ENCODE results near the gene NTM.

DNA sequence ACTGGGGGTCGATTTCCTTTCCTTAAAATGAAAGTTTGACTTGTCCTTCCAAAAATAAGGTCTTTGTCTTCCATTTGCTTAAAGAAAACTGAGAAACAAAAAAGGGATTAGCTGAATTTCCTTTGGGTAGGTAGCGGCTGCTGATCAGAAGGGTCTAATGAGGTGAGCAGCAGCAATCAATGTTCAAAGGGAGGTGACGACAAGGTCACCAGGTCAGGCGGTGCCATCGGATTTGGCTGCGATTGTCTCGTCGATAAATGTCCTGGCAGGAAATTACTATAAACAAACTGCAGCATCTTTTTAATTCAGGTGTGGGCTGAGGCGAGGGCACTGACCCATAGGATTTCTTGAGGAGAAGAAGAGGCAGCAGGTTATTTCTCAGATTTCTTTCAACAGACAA is 480.1 kb downstream of the NTM start:
- TF ChIP-seq, protein P1, sequence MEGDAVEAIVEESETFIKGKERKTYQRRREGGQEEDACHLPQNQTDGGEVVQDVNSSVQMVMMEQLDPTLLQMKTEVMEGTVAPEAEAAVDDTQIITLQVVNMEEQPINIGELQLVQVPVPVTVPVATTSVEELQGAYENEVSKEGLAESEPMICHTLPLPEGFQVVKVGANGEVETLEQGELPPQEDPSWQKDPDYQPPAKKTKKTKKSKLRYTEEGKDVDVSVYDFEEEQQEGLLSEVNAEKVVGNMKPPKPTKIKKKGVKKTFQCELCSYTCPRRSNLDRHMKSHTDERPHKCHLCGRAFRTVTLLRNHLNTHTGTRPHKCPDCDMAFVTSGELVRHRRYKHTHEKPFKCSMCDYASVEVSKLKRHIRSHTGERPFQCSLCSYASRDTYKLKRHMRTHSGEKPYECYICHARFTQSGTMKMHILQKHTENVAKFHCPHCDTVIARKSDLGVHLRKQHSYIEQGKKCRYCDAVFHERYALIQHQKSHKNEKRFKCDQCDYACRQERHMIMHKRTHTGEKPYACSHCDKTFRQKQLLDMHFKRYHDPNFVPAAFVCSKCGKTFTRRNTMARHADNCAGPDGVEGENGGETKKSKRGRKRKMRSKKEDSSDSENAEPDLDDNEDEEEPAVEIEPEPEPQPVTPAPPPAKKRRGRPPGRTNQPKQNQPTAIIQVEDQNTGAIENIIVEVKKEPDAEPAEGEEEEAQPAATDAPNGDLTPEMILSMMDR (IDR thresholded peaks at IDR 0.05 in 8 of 11, conservative IDR thresholded peaks at IDR 0.05 in 3 of 11): no peak
- TF ChIP-seq POLR2A (IDR thresholded peaks at IDR 0.05): no peak

All from spleen (tissue), 7 donors.